Duodenal mucosa (tissue), 2 donors: Measurements from ENCODE around the gene SLC6A16.
"Not testable (repeated sequence)": the region's sequence is repeated elsewhere in the genome, so short reads cannot be mapped to it uniquely, and the experiment has no call there.

Experiments
- H3K27ac ChIP-seq: one replicate; pipeline ENCODE4 v1.7.0; 2013; ENCODE audit warnings: low read depth, low read length
- H3K27me3 ChIP-seq, 2 donors: one replicate each; pipeline ENCODE4 v1.7.0; 2013; ENCODE audit warnings: low read length in 2 of 2, control low read depth in 1 of 2; ENCODE audit not compliant: insufficient read depth in 2 of 2, control insufficient read depth in 1 of 2
- H3K36me3 ChIP-seq, 2 donors: one replicate each; pipeline ENCODE4 v1.7.0; 2013; ENCODE audit warnings: low read length in 2 of 2, control low read depth in 1 of 2; ENCODE audit not compliant: insufficient read depth in 2 of 2, control insufficient read depth in 1 of 2
- H3K4me1 ChIP-seq, 2 donors: one replicate each; pipeline ENCODE4 v1.7.0; 2013; ENCODE audit warnings: low read length in 2 of 2, control low read depth in 1 of 2; ENCODE audit not compliant: insufficient read depth in 2 of 2, control insufficient read depth in 1 of 2
- H3K4me3 ChIP-seq, 2 donors: one replicate each; pipeline ENCODE4 v1.7.0; 2013; ENCODE audit warnings: low read length in 2 of 2, low read depth in 1 of 2
- H3K9ac ChIP-seq, 2 donors: one replicate each; pipeline ENCODE4 v1.7.0; 2013; ENCODE audit warnings: low read length in 2 of 2, low read depth in 1 of 2
- H3K9me3 ChIP-seq, 2 donors: one replicate each; pipeline ENCODE4 v1.7.0; 2013; ENCODE audit warnings: low read length in 2 of 2, control low read depth in 1 of 2; ENCODE audit not compliant: control insufficient read depth in 1 of 2

The SLC6A16 gene

DNA sequence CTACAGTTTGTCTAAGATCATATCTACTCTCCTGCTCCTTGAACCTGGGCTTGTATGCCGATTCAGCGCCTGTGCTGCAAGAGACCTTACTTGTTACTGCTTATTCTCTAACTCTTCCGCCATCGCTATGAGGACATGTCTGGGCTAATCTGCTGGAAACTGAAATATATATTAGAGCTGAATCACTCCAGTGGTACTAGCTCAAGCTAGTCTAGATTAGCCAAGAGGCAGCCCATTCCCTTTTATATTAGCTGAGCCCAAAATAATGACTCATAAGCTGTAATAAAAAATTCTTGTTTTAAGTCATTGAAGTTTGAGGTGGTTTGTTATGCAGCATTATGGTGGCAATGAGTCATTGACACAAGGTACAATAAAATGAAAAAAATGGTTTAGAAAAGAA, 52.8 kb downstream of the SLC6A16 start:
- Histone ChIP-seq H3K36me3 (no peaks in the 10 kb centered on the region), H3K4me3 (no peak overlapping the region), H3K27me3 (no peaks in the 10 kb centered on the region), H3K9me3 (peaks cover 4 to 6% of the 10 kb centered on the region in 2 donors), H3K9ac (no peak overlapping the region), H3K27ac (no peak overlapping the region), H3K4me1 (no peaks in the 10 kb centered on the region)

DNA sequence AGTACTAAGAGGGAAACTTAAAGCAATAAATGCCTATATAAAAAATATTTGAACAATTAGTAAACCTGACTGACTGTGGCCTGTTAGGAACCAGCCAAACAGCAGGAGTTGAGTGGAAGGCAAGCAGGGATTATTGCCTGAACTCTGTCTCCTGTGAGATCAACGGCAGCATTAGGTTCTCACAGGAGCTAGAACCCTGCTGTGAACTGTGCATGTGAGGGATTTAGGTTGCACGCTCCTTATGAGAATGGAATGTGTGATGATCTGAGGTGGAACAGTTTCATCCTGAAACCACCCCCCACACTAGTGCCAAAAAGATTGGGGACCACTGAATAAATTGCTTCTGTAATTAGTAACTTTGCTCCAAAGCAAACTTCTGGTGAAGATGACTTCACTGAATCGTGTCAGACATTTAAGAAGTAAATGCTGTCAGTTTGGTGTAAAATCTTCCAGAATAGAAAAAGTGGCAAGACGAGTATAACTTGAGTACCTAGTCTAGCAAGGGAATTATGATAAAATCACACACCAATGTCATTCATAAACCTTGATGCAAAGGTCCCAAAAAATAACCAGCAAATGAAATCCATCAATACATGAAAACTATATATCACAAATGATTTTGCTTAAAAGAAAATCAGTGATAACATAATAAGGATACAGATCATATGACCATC, 53.8 kb downstream of the SLC6A16 start:
- no peak overlapping the region for H3K27ac ChIP-seq
- H3K36me3 ChIP-seq, result no peaks in the 10 kb centered on the region
- H3K9me3 ChIP-seq, result peaks cover 6 to 10% of the 10 kb centered on the region in 2 donors
- no peaks in the 10 kb centered on the region for H3K27me3 ChIP-seq
- H3K4me1 ChIP-seq, result no peaks in the 10 kb centered on the region
- no peak overlapping the region for H3K4me3 ChIP-seq
- H3K9ac ChIP-seq, result no peak overlapping the region

DNA sequence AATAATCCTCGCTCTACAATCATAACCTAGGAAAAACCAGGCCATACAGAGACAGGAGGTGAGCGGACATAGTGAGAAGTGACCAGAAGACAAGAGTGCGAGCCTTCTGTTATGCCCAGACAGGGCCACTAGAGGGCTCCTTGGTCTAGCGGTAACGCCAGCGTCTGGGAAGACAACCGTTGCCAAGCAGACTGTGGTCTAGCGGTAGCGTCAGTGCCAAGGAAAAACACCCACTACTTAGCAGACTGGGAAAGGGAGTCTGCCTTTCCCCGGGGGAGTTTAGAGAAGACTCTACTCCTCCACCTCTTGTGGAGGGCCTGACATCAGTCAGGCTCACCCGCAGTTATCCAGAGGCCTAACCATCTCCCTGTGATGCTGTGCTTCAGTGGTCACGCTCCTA, 58.6 kb downstream of the SLC6A16 start:
- H3K27me3 ChIP-seq, H3K36me3 ChIP-seq, H3K9ac ChIP-seq, H3K4me3 ChIP-seq, H3K27ac ChIP-seq, H3K4me1 ChIP-seq: not testable (repeated sequence)
- H3K9me3 ChIP-seq, result peaks cover 6 to 16% of the 10 kb centered on the region in 2 donors

DNA sequence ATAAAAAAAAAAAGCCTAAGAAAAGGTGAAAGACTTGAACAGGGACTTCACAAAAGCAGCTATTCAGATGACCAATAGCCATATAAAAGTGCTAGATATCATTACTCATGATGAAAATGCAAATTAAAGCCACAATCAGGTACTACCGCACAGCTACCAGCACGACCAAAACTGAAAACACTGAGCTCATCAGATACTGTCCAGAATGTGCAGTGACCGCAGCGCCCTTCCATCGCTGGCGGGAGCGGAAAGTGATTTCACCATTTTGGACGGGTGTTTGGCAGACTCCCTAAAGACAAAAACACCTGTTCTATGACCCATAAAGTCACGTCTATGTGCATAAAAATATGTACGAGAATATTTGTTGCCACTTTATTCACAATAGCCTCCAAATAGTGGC, 60.7 kb downstream of the SLC6A16 start:
- H3K9ac ChIP-seq, result no peak overlapping the region
- no peak overlapping the region for H3K4me3 ChIP-seq
- no peaks in the 10 kb centered on the region for H3K36me3 ChIP-seq
- no peaks in the 10 kb centered on the region for H3K27me3 ChIP-seq
- H3K4me1 ChIP-seq, result no peaks in the 10 kb centered on the region
- no peak overlapping the region for H3K27ac ChIP-seq
- H3K9me3 ChIP-seq, result peaks cover 8 to 16% of the 10 kb centered on the region in 2 donors

DNA sequence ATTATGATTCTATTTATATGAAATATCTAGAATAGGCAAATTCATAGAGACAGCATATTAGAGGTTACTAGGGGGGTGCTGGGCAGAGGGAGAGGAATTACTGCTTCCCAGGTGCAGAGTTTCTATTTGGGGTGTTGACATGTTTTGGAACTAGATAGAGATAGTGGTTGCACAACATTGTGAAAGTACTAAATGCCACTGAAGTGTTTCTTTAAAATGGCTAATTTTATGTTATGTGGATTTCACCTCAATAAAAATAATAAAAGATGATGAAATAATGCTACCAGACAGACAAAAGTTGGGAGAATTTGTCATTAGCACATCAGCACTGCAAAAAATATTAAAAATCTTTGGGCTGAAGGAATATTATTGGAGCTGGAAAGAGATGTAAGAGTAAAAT, 63.4 kb downstream of the SLC6A16 start:
- Histone ChIP-seq H3K27ac (no peak overlapping the region), H3K4me3 (no peak overlapping the region), H3K36me3 (no peaks in the 10 kb centered on the region), H3K27me3 (no peaks in the 10 kb centered on the region), H3K4me1 (no peaks in the 10 kb centered on the region), H3K9me3 (peaks cover 9 to 17% of the 10 kb centered on the region in 2 donors), H3K9ac (no peak overlapping the region)

DNA sequence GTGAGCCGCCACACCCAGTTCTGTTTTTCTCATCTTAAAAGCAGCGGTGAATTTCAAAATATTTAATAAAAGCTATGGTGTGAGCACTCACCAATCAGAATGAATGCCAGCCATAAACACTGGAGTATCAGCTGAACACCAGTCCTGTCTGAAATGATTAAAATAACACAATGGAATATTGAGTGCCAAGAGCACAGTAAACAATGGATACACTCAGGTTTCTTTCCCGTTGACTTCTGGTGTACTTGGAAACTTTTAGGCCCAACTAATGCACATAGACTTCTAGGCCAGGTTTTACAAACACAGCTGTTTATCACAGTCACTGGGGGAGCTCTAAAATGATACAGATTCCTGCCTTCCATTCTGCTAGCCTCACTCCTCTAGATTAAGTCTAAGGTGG, 68.3 kb downstream of the SLC6A16 start:
- H3K4me3 ChIP-seq, result no peak overlapping the region
- H3K4me1 ChIP-seq, result no peaks in the 10 kb centered on the region
- peaks cover 9 to 10% of the 10 kb centered on the region in 2 donors for H3K9me3 ChIP-seq
- no peak overlapping the region for H3K27ac ChIP-seq
- H3K36me3 ChIP-seq, result no peaks in the 10 kb centered on the region
- no peak overlapping the region for H3K9ac ChIP-seq
- no peaks in the 10 kb centered on the region for H3K27me3 ChIP-seq

DNA sequence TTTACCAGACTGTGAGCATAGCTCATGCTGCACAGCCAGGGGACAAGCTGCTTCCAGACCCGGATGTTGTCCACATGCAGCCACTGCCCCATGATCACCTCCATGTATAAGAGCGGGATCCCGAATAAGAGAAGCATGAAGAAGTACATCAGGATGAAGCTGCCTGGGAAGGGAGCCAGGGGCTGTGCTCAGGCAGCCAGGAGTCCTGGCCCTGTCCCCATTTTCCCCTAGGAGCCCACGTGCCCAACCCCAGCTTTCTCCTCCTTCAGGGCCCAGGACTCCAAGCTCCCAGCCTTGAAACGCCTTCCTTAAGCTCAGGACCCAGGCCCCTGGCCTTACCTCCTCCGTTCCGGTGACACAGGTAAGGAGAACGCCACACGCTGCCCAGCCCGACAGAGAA, 69.3 kb downstream of the SLC6A16 start:
- no peaks in the 10 kb centered on the region for H3K36me3 ChIP-seq
- H3K9ac ChIP-seq, result no peak overlapping the region
- no peaks in the 10 kb centered on the region for H3K27me3 ChIP-seq
- no peak overlapping the region for H3K27ac ChIP-seq
- H3K9me3 ChIP-seq, result peaks cover 9 to 10% of the 10 kb centered on the region in 2 donors
- no peak overlapping the region for H3K4me3 ChIP-seq
- no peaks in the 10 kb centered on the region for H3K4me1 ChIP-seq

DNA sequence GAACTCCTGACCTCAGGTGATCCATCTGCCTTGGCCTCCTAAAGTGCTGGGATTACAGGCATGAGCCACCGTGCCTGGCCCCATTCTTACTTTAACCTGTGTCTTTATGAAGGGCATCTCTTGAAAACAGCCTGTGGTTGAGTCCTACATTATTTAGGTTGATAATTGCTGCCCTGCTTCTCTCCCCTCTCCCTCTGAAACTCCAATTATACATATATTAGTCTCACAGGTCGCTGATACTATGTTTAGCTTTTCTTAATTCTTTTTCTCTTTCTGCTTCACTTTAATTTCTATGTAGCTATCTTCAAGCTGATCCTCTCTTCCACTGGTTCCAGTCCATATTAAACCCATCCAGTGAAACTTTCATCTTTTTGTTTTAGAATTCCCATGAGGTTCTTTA, 75.1 kb downstream of the SLC6A16 start:
- Histone ChIP-seq H3K4me3 (no peak overlapping the region), H3K27me3 (no peaks in the 10 kb centered on the region), H3K4me1 (no peaks in the 10 kb centered on the region), H3K36me3 (no peaks in the 10 kb centered on the region), H3K9me3 (no peaks in the 10 kb centered on the region), H3K27ac (no peak overlapping the region), H3K9ac (no peak overlapping the region)

DNA sequence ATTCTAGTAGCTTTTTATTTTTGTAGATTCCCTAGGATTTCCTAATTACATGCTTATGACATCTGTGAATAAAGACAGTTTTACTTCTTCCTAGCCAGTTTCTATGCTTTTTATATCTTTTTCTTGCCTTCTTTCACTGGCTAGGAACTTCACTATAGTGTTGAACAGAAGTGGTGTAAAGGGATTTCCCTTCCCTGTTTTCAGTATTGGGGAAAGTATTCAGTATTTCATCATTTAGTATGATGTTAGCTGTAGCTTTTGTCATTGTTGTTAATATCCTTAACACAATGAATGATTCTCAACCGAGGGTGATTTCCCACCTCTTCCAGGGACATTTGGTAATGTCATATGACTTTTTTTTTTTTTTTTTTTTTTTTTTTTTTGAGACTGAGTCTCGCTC, 77.3 kb downstream of the SLC6A16 start:
- H3K9ac ChIP-seq, result no peak overlapping the region
- no peaks in the 10 kb centered on the region for H3K9me3 ChIP-seq
- H3K4me1 ChIP-seq, result no peaks in the 10 kb centered on the region
- no peaks in the 10 kb centered on the region for H3K27me3 ChIP-seq
- H3K4me3 ChIP-seq, result no peak overlapping the region
- H3K36me3 ChIP-seq, result no peaks in the 10 kb centered on the region
- no peak overlapping the region for H3K27ac ChIP-seq

DNA sequence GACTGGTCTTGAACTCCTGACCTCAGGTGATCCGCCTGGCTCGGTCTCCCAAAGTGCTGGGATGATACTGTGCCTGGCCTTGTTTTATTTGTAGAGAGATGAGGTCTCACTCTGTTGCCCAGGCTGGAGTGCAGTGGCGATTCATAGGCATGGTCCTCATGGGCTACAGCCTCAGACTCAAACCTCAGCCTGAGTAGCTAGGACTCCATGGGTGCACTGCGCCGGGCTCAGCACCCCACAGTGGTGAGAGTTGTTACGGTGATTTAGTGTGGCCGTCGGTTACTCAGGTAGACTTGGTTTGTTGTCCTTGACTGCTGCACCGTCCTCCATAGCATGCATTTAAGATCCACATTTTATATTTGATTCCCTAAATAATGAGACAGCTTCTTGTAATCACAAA, 80.7 kb downstream of the SLC6A16 start:
- H3K4me1 ChIP-seq, result no peaks in the 10 kb centered on the region
- H3K4me3 ChIP-seq, result no peak overlapping the region

DNA sequence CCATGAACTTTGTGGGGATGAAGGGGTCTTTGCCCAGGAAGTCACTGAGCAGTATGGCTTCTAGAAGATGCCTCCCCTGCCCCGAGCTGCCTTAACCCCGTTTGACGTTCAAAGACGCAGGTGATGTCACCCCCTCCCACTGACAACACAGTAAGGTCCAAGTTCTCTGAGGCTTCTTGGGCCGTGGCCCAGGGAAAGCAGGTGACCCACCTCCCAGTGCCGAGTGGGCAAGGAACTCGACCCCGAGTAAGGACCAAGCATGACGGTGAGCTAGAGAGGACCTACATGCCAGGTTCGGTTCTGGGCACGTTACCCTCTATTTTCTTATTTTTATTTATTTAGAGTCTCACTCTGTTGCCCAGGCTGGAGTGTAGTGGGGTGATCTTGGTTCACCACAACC, 81.3 kb downstream of the SLC6A16 start:
- Histone ChIP-seq H3K36me3 (no peaks in the 10 kb centered on the region), H3K4me3 (no peak overlapping the region), H3K27ac (no peak overlapping the region), H3K9ac (no peak overlapping the region), H3K27me3 (no peaks in the 10 kb centered on the region), H3K4me1 (no peaks in the 10 kb centered on the region), H3K9me3 (no peaks in the 10 kb centered on the region)

More for the DNA sequence above, 80.7 kb downstream of the SLC6A16 start:
- no peak overlapping the region for H3K9ac ChIP-seq
- no peaks in the 10 kb centered on the region for H3K9me3 ChIP-seq
- H3K36me3 ChIP-seq, result no peaks in the 10 kb centered on the region
- H3K27ac ChIP-seq, result no peak overlapping the region
- H3K27me3 ChIP-seq, result no peaks in the 10 kb centered on the region
